Keratinocyte (primary cell): ENCODE results near the gene ATP1A4. TPM values are rescaled to one million over a fixed set of nuclear protein-coding genes. Genes with fewer than 3 reads are reported as not detected.
"Not testable (repeated sequence)": the region's sequence is repeated elsewhere in the genome, so short reads cannot be mapped to it uniquely, and the experiment has no call there.

Experiments used
- DNase-seq: peaks from one replicate; pipeline ENCODE4 v3.0.0-alpha.2; 2011; ENCODE audit warnings: low read depth, missing footprints, low spot score
- FAIRE-seq: peaks from 2 replicates; lab custom pipeline; 2011; peaks lifted over from hg19 to GRCh38; lab: Jason Lieb, UNC
- H2AFZ ChIP-seq: 2 replicates; pipeline ENCODE4 v1.6.0; 2012; ENCODE audit warnings: low read length, control low read depth, inconsistent platforms; ENCODE audit not compliant: control insufficient read depth
- H3K27ac ChIP-seq: 2 replicates; pipeline ENCODE4 v1.5.1; 2011; ENCODE audit warnings: low read length; ENCODE audit not compliant: control insufficient read depth, insufficient read depth
- H3K27me3 ChIP-seq: 3 replicates; pipeline ENCODE4 v1.6.0; 2011; ENCODE audit warnings: low read length; ENCODE audit not compliant: control insufficient read depth, insufficient read depth; ENCODE audit errors: extremely low read depth
- H3K36me3 ChIP-seq, 2 experiments: 2 replicates in 1 of 2; 3 replicates in 1 of 2; pipeline ENCODE4 v1.5.1; 2011; ENCODE audit warnings: low read length in 2 of 2, mild to moderate bottlenecking in 1 of 2; ENCODE audit not compliant: control insufficient read depth in 2 of 2, insufficient read depth in 2 of 2; ENCODE audit errors: extremely low read depth in 1 of 2
- H3K4me1 ChIP-seq: 3 replicates; pipeline ENCODE4 v1.5.1; 2011; ENCODE audit warnings: low read length; ENCODE audit not compliant: control insufficient read depth, insufficient read depth; ENCODE audit errors: extremely low read depth
- H3K4me2 ChIP-seq: 3 replicates; pipeline ENCODE4 v1.6.0; 2011; ENCODE audit warnings: low read depth, low read length; ENCODE audit not compliant: control insufficient read depth, insufficient read depth; ENCODE audit errors: extremely low read depth
- H3K4me3 ChIP-seq, 3 experiments: fragments of 200-600 bp in 1 of 3; sonication (generic) in 1 of 3; 2 replicates in 2 of 3; 3 replicates in 1 of 3; pipeline ENCODE4 v1.5.1; 2011 to 2016; ENCODE audit warnings: low read length in 3 of 3, mild to moderate bottlenecking in 3 of 3, control low read depth in 2 of 3, inconsistent platforms in 1 of 3, low read depth in 1 of 3, mixed read lengths in 1 of 3, mixed run types in 1 of 3, moderate library complexity in 1 of 3; ENCODE audit not compliant: control insufficient read depth in 2 of 3, insufficient read depth in 2 of 3; ENCODE audit errors: extremely low read depth in 1 of 3
- H3K79me2 ChIP-seq: 2 replicates; pipeline ENCODE4 v1.6.0; 2012; ENCODE audit warnings: low read length; ENCODE audit not compliant: control insufficient read depth, insufficient read depth
- H3K9ac ChIP-seq: 3 replicates; pipeline ENCODE4 v1.6.0; 2011; ENCODE audit warnings: low read length; ENCODE audit not compliant: control insufficient read depth, insufficient read depth; ENCODE audit errors: extremely low read depth
- H3K9me1 ChIP-seq: 3 replicates; pipeline ENCODE4 v1.6.0; 2011; ENCODE audit warnings: low read length; ENCODE audit not compliant: control insufficient read depth, insufficient read depth; ENCODE audit errors: extremely low read depth
- H3K9me3 ChIP-seq: 2 replicates; pipeline ENCODE4 v1.5.1; 2012; ENCODE audit warnings: low read depth, low read length; ENCODE audit not compliant: control insufficient read depth
- H4K20me1 ChIP-seq: 3 replicates; pipeline ENCODE4 v1.6.0; 2011; ENCODE audit warnings: low read length; ENCODE audit not compliant: control insufficient read depth, insufficient read depth; ENCODE audit errors: extremely low read depth
- EZH2 ChIP-seq: IDR thresholded peaks from one replicate; pipeline ENCODE4 v1.6.1; 2012; ENCODE audit warnings: inconsistent platforms, mild to moderate bottlenecking, low read length, moderate library complexity
- dilution Hi-C: fragments of 300-500 bp; cut with MboI; formaldehyde crosslinking; loops from one replicate; pipeline ENCODE4 v1.7.0; 2020; ENCODE audit warnings: low sequenced_read_pairs; ENCODE audit not compliant: extremely low pct_ligation_motif_present
- polyA plus RNA-seq, 5 experiments: library from polyadenylated mRNA; depleted of rRNA in 3 of 5; stranded (reverse) in 3 of 5; stranded (forward) in 1 of 5; unstranded in 1 of 5; fragments of >200 nt; gene quantifications; 1 replicate in 1 of 5; 2 replicates in 3 of 5; 3 replicates in 1 of 5; pipeline versions ENCODE4 v1.2.1 to v1.2.3, GENCODE V29; 2011 to 2012; ENCODE audit warnings: missing spikeins in 2 of 5, low read depth in 1 of 5, low replicate concordance in 1 of 5
- TF ChIP-seq, protein P1 (sequence below), 3 experiments: IDR thresholded peaks in 1 of 3; conservative IDR thresholded peaks in 1 of 3; optimal IDR thresholded peaks in 1 of 3; 2 replicates in 2 of 3; 3 replicates in 1 of 3; pipeline versions ENCODE3 to v1.5.1; 2011; ENCODE audit warnings: low read length in 3 of 3, mild to moderate bottlenecking in 3 of 3, moderate library complexity in 2 of 3, control low read depth in 1 of 3, inconsistent platforms in 1 of 3; ENCODE audit not compliant: insufficient read depth in 2 of 3; ENCODE audit errors: extremely low read depth in 1 of 3

The ATP1A4 gene
- polyA plus RNA-seq, 1 donor (not counting 4 experiments of a cell fraction or from before 2014, with no cell fraction given): not detected

DNA sequence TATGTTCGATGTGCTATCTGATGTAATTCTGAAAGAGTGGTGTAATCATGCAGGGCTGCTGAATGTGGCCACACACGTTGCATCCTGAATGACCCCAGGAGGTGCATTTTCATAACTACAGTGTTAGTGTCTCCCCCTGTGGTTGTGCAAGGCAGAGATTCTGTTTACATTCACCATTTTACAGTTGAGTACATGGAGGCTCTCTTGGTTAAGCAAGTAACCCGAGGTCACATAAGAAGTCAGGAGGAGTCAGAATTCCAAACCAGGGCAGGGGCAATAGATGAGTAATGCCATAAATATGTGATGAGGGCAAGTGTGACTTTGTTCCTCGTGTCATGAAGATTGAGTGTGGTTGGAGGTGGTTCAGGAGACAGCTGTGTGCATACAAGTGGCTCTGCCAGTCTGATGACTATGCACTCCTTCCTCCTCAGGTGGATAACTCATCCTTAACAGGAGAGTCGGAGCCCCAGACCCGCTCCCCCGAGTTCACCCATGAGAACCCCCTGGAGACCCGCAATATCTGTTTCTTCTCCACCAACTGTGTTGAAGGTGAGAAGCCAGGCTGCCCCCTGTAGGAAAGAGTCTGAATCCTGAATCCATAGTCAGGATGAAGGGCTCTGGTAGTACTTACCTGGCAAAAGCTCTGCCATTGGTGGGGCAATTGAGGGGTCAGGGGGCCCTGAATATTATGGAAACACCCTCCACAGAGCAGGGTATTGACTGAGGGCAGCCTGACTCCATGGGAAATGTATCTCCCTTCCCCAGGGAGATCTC is 26.5 kb upstream of the ATP1A4 start:
- FAIRE-seq: peak; percentile 84
- H3K79me2 ChIP-seq: no peaks in the 10 kb centered on the region
- H3K27me3 ChIP-seq: peaks cover 4% of the 10 kb centered on the region
- H3K4me2 ChIP-seq: peak overlapping the region; percentile 61
- no peaks in the 10 kb centered on the region for H4K20me1 ChIP-seq
- H2AFZ ChIP-seq: no peak overlapping the region
- dilution Hi-C loops: no loop called here
- H3K9me1 ChIP-seq: no peaks in the 10 kb centered on the region
- TF ChIP-seq, protein P1, sequence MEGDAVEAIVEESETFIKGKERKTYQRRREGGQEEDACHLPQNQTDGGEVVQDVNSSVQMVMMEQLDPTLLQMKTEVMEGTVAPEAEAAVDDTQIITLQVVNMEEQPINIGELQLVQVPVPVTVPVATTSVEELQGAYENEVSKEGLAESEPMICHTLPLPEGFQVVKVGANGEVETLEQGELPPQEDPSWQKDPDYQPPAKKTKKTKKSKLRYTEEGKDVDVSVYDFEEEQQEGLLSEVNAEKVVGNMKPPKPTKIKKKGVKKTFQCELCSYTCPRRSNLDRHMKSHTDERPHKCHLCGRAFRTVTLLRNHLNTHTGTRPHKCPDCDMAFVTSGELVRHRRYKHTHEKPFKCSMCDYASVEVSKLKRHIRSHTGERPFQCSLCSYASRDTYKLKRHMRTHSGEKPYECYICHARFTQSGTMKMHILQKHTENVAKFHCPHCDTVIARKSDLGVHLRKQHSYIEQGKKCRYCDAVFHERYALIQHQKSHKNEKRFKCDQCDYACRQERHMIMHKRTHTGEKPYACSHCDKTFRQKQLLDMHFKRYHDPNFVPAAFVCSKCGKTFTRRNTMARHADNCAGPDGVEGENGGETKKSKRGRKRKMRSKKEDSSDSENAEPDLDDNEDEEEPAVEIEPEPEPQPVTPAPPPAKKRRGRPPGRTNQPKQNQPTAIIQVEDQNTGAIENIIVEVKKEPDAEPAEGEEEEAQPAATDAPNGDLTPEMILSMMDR (optimal IDR thresholded peaks at IDR 0.05 in 1 of 3, IDR thresholded peaks at IDR 0.05 in 1 of 3, conservative IDR thresholded peaks at IDR 0.05 in 1 of 3; ENCODE audit: extremely low read depth in 1 of 3, insufficient read depth in 2 of 3, low read length in 3 of 3): peak; percentile 17 to 47 (median 21)
- no peak for TF ChIP-seq EZH2
- DNase-seq: peak; percentile 89
- H3K4me1 ChIP-seq: peaks cover 20% of the 10 kb centered on the region
- H3K36me3 ChIP-seq: no peaks in the 10 kb centered on the region
- no peaks in the 10 kb centered on the region for H3K9me3 ChIP-seq
- peak overlapping the region; percentile 32 for H3K27ac ChIP-seq
- no peak overlapping the region for H3K9ac ChIP-seq
- no peak overlapping the region for H3K4me3 ChIP-seq

DNA sequence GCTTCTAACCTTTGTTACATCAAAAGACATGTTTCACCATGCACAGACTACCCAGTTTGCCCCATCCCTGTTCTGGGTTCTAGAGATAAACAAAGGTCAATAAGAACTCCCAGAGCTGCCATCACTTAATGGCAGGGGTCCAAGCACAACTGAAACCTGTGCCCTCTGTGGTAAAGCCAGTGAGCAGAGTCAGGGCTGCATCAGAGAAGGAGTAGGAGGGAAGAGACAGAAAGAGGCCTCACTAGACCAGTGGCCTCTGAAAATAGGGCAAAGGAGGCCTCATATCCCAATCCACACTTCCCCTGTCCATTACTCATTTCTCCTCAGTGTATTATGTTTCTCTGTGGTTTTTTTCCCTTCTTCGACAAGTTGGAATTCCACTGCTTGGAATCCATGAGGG is 25.7 kb upstream of the ATP1A4 start:
- H3K9me1 ChIP-seq: no peaks in the 10 kb centered on the region
- no peak for TF ChIP-seq EZH2
- TF ChIP-seq, protein P1 (optimal IDR thresholded peaks at IDR 0.05 in 1 of 3, IDR thresholded peaks at IDR 0.05 in 1 of 3, conservative IDR thresholded peaks at IDR 0.05 in 1 of 3; ENCODE audit: extremely low read depth in 1 of 3, insufficient read depth in 2 of 3, low read length in 3 of 3): no peak
- H3K79me2 ChIP-seq: no peaks in the 10 kb centered on the region
- H3K9ac ChIP-seq: no peak overlapping the region
- peaks cover 7% of the 10 kb centered on the region for H3K27me3 ChIP-seq
- H4K20me1 ChIP-seq: no peaks in the 10 kb centered on the region
- H3K4me1 ChIP-seq: peaks cover 20% of the 10 kb centered on the region
- H3K36me3 ChIP-seq: no peaks in the 10 kb centered on the region
- no peaks in the 10 kb centered on the region for H3K9me3 ChIP-seq
- H3K4me2 ChIP-seq: no peak overlapping the region
- FAIRE-seq: no peak
- no peak for DNase-seq
- H3K4me3 ChIP-seq: no peak overlapping the region
- H3K27ac ChIP-seq: no peak overlapping the region
- dilution Hi-C loops: no loop called here
- no peak overlapping the region for H2AFZ ChIP-seq

DNA sequence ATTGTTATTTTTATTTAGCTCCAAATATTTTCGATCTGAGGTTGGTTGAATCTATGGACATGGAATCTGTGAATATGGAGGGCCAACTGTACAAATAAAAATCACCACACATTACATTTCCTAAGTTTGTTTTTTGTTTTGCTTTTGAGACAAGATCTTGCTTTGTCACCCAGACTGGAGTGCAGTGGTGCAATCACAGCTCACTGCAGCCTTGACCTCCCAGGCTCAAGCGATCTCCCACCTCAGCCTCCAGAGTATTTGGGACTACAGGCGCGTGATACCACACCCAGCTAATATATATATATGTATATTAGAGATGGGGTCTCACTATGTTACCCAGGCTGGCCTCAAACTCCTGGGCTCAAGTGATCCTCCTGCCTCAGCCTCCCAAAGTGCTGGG is 25.1 kb upstream of the ATP1A4 start:
- H3K4me2 ChIP-seq, H4K20me1 ChIP-seq, H3K9me3 ChIP-seq, H3K4me3 ChIP-seq, dilution Hi-C loops, FAIRE-seq, H3K27ac ChIP-seq, H3K9ac ChIP-seq, H3K27me3 ChIP-seq, DNase-seq, H3K36me3 ChIP-seq, H3K79me2 ChIP-seq, H2AFZ ChIP-seq, H3K9me1 ChIP-seq: not testable (repeated sequence)
- H3K4me1 ChIP-seq: peaks cover 20% of the 10 kb centered on the region
